ENCODE data around the gene SPRED3. TPM values are rescaled to one million over a fixed set of nuclear protein-coding genes. Genes with fewer than 3 reads are reported as not detected.
A peak's percentile ranks its signal among the peaks of the same experiment; 100 is the strongest.

SPRED3 gene
- total and polyA plus RNA-seq, 3 experiments from 2014 or later, result 0.33 to 0.66 TPM; not detected in 1

DNA sequence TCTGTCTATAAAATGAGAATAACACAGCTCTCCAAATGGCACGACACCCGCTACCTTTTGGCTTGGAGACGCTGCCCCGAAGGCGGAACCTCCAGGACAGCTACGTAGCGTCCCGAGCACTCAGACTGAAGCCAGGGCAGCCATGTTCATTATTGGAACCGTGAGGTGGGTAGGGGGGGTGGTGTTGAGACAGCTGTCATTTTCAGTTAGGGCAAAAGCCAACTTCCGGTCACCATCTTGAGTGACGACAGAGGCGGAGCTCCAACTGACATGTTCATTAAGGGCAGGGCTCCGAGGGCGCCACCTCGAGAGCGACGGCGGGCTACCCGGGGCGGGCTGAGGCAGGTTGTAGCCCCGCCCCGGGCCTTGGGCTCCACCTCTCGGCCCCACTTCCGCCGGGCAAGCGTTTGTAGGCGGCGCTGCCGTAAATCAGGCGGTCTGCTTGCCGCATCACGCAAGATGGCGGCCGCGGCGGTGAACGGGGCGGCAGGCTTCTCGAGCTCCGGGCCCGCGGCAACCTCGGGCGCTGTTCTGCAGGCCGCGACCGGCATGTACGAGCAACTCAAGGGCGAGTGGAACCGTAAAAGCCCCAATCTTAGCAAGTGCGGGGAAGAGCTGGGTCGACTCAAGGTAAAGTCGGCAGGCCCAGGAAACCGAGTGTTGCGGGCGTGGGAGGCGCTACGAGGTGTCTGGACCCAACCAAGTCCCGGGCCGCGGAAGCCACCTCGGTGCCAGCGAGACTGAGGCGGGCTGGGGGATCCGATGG lies 14.0 kb upstream of the SPRED3 start, which contains the start of gene PSMD8:
Gene PSMD8, plus strand, starts transcription at position 240 of the 766 bp plus-strand sequence. Its CDS starts 31 bp downstream, at position 271.
- ChIA-PET CTCF (interaction anchor here (0.7 to 3.7 kb wide), 18 partner anchors 14 to 555 kb away, joined by 3 to 37 read pairs (median 4); partner anchors contain the start of genes CATSPERG, FAM98C, GGN and KCNK6), POLR2A (interaction anchor here (0.5 to 1.7 kb wide), 20 partner anchors 9 to 961 kb away, joined by 3 to 25 read pairs (median 4); partner anchors contain the start of genes CATSPERG, FAM98C, GGN and GMFG)
- Histone ChIP-seq H3K4me1 (ENCODE audit: insufficient read depth, low read length) (peaks cover 21% of the 10 kb centered on the region), H3K36me3 (ENCODE audit: insufficient read depth, low read length) (peaks cover 23% of the 10 kb centered on the region), H3K9me3 (ENCODE audit: low read length) (no peaks in the 10 kb centered on the region), H3K4me3 (ENCODE audit: low read length) (peak within 1 kb of the TSS; percentile 89), H3K27ac (ENCODE audit: low read depth, low read length) (peak within 1 kb of the TSS; percentile 91), H3K27me3 (ENCODE audit: insufficient read depth, low read length, poor library complexity, severe bottlenecking) (no peaks in the 10 kb centered on the region)
- peaks cover 7 to 11% of the 10 kb centered on the region in 2 donors for H3K27me3 Mint-ChIP-seq
- peaks cover 29 to 32% (median 31%) of the 10 kb centered on the region in 3 donors for H3K4me1 Mint-ChIP-seq
- H3K4me3 Mint-ChIP-seq, result peak within 1 kb of the TSS; percentile 97 to 100 (median 98)
- H3K27ac Mint-ChIP-seq, result peak within 1 kb of the TSS; percentile 93 to 99 (median 98)
- peaks cover 2 to 31% (median 4%) of the 10 kb centered on the region in 3 donors for H3K36me3 Mint-ChIP-seq
- H3K9me3 Mint-ChIP-seq, result no peaks in the 10 kb centered on the region
- DNase-seq, result peak; percentile 97 to 99 (median 99)

DNA sequence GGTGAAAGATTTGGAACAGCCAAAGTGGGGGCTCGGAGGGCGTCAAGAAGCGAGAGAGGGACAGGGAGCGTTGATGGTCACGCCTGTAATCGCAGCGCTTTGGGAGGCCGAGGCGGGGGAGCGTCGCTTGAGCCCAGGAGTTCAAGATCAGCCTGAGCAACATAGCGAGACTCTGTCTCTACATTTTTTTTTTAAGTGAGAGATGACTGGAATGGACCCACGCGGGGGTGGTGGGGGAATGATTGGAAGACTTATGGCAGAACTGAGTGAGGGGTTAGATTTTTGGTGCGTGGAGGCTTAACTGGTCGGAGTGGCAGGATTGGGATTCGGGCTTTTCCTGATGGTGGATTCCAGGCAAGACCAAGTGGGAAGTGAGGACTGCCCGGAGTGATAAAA lies 13.4 kb upstream of the SPRED3 start:
- H3K9me3 Mint-ChIP-seq, result no peaks in the 10 kb centered on the region
- Histone ChIP-seq H3K36me3 (ENCODE audit: insufficient read depth, low read length) (peaks cover 27% of the 10 kb centered on the region), H3K27me3 (ENCODE audit: insufficient read depth, low read length, poor library complexity, severe bottlenecking) (no peaks in the 10 kb centered on the region), H3K9me3 (ENCODE audit: low read length) (no peaks in the 10 kb centered on the region), H3K4me3 (ENCODE audit: low read length) (peak overlapping the region; percentile 89), H3K27ac (ENCODE audit: low read depth, low read length) (peak overlapping the region; percentile 91), H3K4me1 (ENCODE audit: insufficient read depth, low read length) (peaks cover 21% of the 10 kb centered on the region)
- peaks cover 5 to 36% (median 6%) of the 10 kb centered on the region in 3 donors for H3K36me3 Mint-ChIP-seq
- peaks cover 4 to 8% of the 10 kb centered on the region in 2 donors for H3K27me3 Mint-ChIP-seq
- POLR2A ChIA-PET, result interaction anchor here (0.5 to 1.7 kb wide), 9 partner anchors 13 to 489 kb away, joined by 3 to 25 read pairs (median 9); partner anchors contain the start of genes CATSPERG, FAM98C, GGN and SIPA1L3
- peak overlapping the region; percentile 93 to 99 (median 98) for H3K27ac Mint-ChIP-seq
- H3K4me3 Mint-ChIP-seq, result peak overlapping the region; percentile 97 to 100 (median 98)
- peaks cover 29 to 33% (median 31%) of the 10 kb centered on the region in 3 donors for H3K4me1 Mint-ChIP-seq
- CTCF ChIA-PET, result interaction anchor here (1.4 to 3.7 kb wide), 6 partner anchors 13 to 131 kb away, joined by 4 to 37 read pairs (median 13); partner anchors contain the start of genes CATSPERG, FAM98C, GGN and KCNK6
- no peak for DNase-seq

DNA sequence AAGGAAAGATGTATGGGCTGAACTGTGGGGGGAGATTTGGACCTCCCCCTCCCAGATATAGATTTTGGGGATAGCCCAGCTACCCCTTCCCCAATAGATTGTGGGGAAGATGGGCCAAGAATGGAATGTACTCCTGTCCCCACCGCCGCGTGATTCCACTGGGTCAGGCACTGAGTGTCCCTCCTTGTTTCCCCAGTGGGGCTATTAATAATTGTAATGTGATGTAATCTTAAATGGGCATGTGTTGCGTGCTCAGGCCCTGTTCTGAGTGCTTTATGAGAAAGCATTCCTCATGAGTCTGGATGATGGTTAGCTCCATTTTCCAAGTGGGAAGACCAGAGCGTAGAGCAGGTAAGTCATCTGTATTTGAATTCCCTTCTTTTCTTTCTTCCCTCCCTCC lies 12.7 kb upstream of the SPRED3 start:
- peaks cover 6 to 43% (median 8%) of the 10 kb centered on the region in 3 donors for H3K36me3 Mint-ChIP-seq
- Histone ChIP-seq H3K27ac (ENCODE audit: low read depth, low read length) (peak overlapping the region; percentile 91), H3K36me3 (ENCODE audit: insufficient read depth, low read length) (peaks cover 32% of the 10 kb centered on the region), H3K4me1 (ENCODE audit: insufficient read depth, low read length) (peaks cover 21% of the 10 kb centered on the region), H3K4me3 (ENCODE audit: low read length) (peak overlapping the region; percentile 89), H3K9me3 (ENCODE audit: low read length) (no peaks in the 10 kb centered on the region), H3K27me3 (ENCODE audit: insufficient read depth, low read length, poor library complexity, severe bottlenecking) (no peaks in the 10 kb centered on the region)
- H3K9me3 Mint-ChIP-seq, result no peaks in the 10 kb centered on the region
- peak overlapping the region; percentile 97 to 100 (median 98) for H3K4me3 Mint-ChIP-seq
- CTCF ChIA-PET, result interaction anchor here (0.8 to 3.7 kb wide), 4 partner anchors 27 to 555 kb away, joined by 3 to 37 read pairs (median 21); partner anchors contain the start of genes CATSPERG, FAM98C, MRPS12 and SARS2
- H3K4me1 Mint-ChIP-seq, result peaks cover 29 to 33% (median 31%) of the 10 kb centered on the region in 3 donors
- H3K27ac Mint-ChIP-seq, result peak overlapping the region in 6 of 8 donors; percentile 38 to 98 (median 98)
- POLR2A ChIA-PET, result interaction anchor here (0.5 to 0.6 kb wide), 2 partner anchors 474 to 560 kb away, joined by 3 read pairs; no protein-coding TSS in a partner anchor
- DNase-seq, result no peak
- H3K27me3 Mint-ChIP-seq, result peaks cover 0 to 1% of the 10 kb centered on the region in 2 donors

DNA sequence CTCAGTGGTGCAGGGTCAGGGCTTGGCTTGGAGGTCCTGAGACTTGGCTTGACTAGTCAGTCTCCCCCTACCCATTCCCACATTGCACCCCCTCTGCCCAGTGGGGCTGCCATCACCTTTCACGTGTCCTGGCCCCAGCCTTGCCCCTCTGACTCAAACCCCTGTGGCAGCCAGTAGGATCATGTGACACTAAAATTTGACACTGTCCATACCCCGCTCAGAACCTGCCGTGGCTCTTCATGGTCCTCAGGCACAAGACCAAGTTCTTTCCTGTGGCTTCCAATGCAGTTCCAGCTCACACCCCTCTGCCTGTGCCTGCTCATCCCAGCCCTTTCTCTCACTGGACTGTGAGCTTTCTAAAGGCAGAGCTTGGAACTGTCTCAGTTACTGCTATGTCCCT lies 11.9 kb upstream of the SPRED3 start:
- Histone ChIP-seq H3K9me3 (ENCODE audit: low read length) (no peaks in the 10 kb centered on the region), H3K4me1 (ENCODE audit: insufficient read depth, low read length) (peaks cover 21% of the 10 kb centered on the region), H3K27me3 (ENCODE audit: insufficient read depth, low read length, poor library complexity, severe bottlenecking) (no peaks in the 10 kb centered on the region), H3K36me3 (ENCODE audit: insufficient read depth, low read length) (peaks cover 41% of the 10 kb centered on the region), H3K4me3 (ENCODE audit: low read length) (no peak overlapping the region), H3K27ac (ENCODE audit: low read depth, low read length) (no peak overlapping the region)
- ChIA-PET POLR2A (interaction anchor here (0.6 to 1.5 kb wide), 2 partner anchors 11 to 559 kb away, joined by 3 read pairs; partner anchors contain the start of gene GGN), CTCF (interaction anchor here (3.7 kb wide), 1 partner anchor 26 kb away, joined by 37 read pairs; the partner anchor contains the start of gene FAM98C)
- peak overlapping the region; percentile 69 to 100 (median 98) for H3K4me3 Mint-ChIP-seq
- no peak for DNase-seq
- peaks cover 8 to 51% (median 9%) of the 10 kb centered on the region in 3 donors for H3K36me3 Mint-ChIP-seq
- H3K4me1 Mint-ChIP-seq, result peaks cover 29 to 33% (median 31%) of the 10 kb centered on the region in 3 donors
- H3K27ac Mint-ChIP-seq, result peak overlapping the region in 2 of 8 donors; percentile 55 to 77
- no peaks in the 10 kb centered on the region for H3K27me3 Mint-ChIP-seq
- H3K9me3 Mint-ChIP-seq, result no peaks in the 10 kb centered on the region

DNA sequence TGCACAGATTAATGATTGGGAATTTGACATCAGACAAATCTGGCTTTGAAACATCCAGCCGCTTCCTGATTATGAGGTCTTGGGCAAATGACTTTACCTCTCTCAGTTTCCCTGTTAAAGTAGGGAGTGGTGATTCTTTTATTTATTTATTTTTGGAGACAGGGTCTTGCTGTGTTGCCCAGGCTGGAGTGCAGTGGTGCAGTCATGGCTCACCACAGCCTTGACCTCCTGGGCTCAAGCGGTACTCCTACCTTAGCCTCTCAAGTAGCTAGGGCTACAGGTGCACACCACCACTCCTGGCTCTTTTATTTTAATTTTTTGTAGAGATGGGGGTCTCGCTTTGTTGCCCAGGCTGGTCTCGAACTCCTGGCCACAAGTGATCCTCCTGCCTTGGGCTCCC lies 11.4 kb upstream of the SPRED3 start:
- peaks cover 13 to 56% (median 14%) of the 10 kb centered on the region in 3 donors for H3K36me3 Mint-ChIP-seq
- peak overlapping the region in 1 of 8 donors; percentile 54 for H3K27ac Mint-ChIP-seq
- peaks cover 45% of the 10 kb centered on the region for H3K36me3 ChIP-seq (ENCODE audit: insufficient read depth, low read length)
- ChIA-PET POLR2A (interaction anchor here (0.6 to 1.5 kb wide), 2 partner anchors 10 to 45 kb away, joined by 3 to 5 read pairs; partner anchors contain the start of gene GGN), CTCF (interaction anchor here (1.6 kb wide), 1 partner anchor 26 kb away, joined by 4 read pairs; the partner anchor contains the start of gene FAM98C)
- H3K9me3 ChIP-seq (ENCODE audit: low read length), result no peaks in the 10 kb centered on the region
- H3K4me1 Mint-ChIP-seq, result peaks cover 29 to 33% (median 31%) of the 10 kb centered on the region in 3 donors
- no peaks in the 10 kb centered on the region for H3K27me3 ChIP-seq (ENCODE audit: insufficient read depth, low read length, poor library complexity, severe bottlenecking)
- DNase-seq, result no peak
- peaks cover 21% of the 10 kb centered on the region for H3K4me1 ChIP-seq (ENCODE audit: insufficient read depth, low read length)
- no peaks in the 10 kb centered on the region for H3K27me3 Mint-ChIP-seq
- no peaks in the 10 kb centered on the region for H3K9me3 Mint-ChIP-seq
- no peak overlapping the region for H3K27ac ChIP-seq (ENCODE audit: low read depth, low read length)
- no peak overlapping the region for H3K4me3 ChIP-seq (ENCODE audit: low read length)
- H3K4me3 Mint-ChIP-seq, result peak overlapping the region in 3 of 7 donors; percentile 66 to 100 (median 79)

DNA sequence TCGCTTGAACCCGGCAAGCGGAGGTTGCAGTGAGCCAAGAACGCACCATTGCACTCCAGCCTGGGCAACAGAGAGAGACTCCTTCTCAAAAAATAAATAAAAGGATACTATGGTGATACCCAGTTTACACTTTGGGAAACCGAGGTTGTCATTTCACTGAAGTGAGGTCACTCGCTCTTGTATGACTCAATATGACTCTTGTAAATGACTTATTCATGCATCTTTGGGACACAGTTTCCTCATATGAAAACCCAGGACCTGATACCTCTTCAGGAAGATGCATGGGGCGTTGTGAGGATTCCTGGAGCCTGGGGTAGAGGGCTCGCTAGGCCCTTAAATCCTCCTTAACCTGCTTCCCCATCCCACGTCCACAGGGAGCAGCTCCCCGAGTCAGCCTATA lies 9.6 kb upstream of the SPRED3 start:
- Mint-ChIP-seq H3K27ac (no peak overlapping the region), H3K9me3 (no peaks in the 10 kb centered on the region), H3K27me3 (no peaks in the 10 kb centered on the region), H3K4me3 (peak overlapping the region in 1 of 7 donors; percentile 44), H3K4me1 (peaks cover 29 to 33% (median 31%) of the 10 kb centered on the region in 3 donors), H3K36me3 (peaks cover 19 to 74% (median 25%) of the 10 kb centered on the region in 3 donors)
- CTCF ChIA-PET, result interaction anchor here (1.6 kb wide), 1 partner anchor 24 kb away, joined by 4 read pairs; the partner anchor contains the start of gene FAM98C
- Histone ChIP-seq H3K4me3 (ENCODE audit: low read length) (no peak overlapping the region), H3K27me3 (ENCODE audit: insufficient read depth, low read length, poor library complexity, severe bottlenecking) (no peaks in the 10 kb centered on the region), H3K4me1 (ENCODE audit: insufficient read depth, low read length) (peaks cover 21% of the 10 kb centered on the region), H3K36me3 (ENCODE audit: insufficient read depth, low read length) (peaks cover 55% of the 10 kb centered on the region), H3K27ac (ENCODE audit: low read depth, low read length) (no peak overlapping the region), H3K9me3 (ENCODE audit: low read length) (no peaks in the 10 kb centered on the region)
- POLR2A ChIA-PET, result interaction anchor here (0.6 kb wide), 1 partner anchor 165 kb away, joined by 5 read pairs; no protein-coding TSS in a partner anchor
- DNase-seq, result no peak

DNA sequence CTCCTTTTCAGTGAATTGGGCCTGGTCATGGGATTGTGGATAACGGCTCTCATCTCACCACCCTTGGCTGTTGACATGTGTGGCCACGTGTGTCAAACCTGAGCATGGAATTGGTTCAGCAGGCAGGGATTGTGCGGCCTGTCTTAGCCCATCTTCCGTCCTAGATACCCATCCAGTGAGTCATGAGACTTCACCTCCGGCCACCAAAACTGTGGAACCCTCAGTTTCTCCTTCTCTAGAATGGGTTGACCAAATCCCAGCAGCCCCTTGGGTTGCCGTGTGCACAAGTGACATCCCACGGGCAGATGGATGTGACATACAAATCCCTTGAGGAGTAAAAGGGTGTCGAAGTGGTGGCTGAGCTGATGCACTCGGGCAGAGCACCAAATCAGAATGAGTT lies 7.4 kb upstream of the SPRED3 start:
- peaks cover 17 to 69% (median 25%) of the 10 kb centered on the region in 3 donors for H3K36me3 Mint-ChIP-seq
- POLR2A ChIA-PET, result interaction anchor here (0.6 kb wide), 1 partner anchor 460 kb away, joined by 3 read pairs; no protein-coding TSS in a partner anchor
- Histone ChIP-seq H3K4me1 (ENCODE audit: insufficient read depth, low read length) (peaks cover 10% of the 10 kb centered on the region), H3K9me3 (ENCODE audit: low read length) (no peaks in the 10 kb centered on the region), H3K27ac (ENCODE audit: low read depth, low read length) (no peak overlapping the region), H3K36me3 (ENCODE audit: insufficient read depth, low read length) (peaks cover 52% of the 10 kb centered on the region), H3K4me3 (ENCODE audit: low read length) (no peak overlapping the region), H3K27me3 (ENCODE audit: insufficient read depth, low read length, poor library complexity, severe bottlenecking) (no peaks in the 10 kb centered on the region)
- no peak overlapping the region for H3K27ac Mint-ChIP-seq
- no peak for DNase-seq
- H3K27me3 Mint-ChIP-seq, result no peaks in the 10 kb centered on the region
- H3K4me3 Mint-ChIP-seq, result no peak overlapping the region
- H3K9me3 Mint-ChIP-seq, result no peaks in the 10 kb centered on the region
- H3K4me1 Mint-ChIP-seq, result peaks cover 8 to 16% (median 11%) of the 10 kb centered on the region in 3 donors
- CTCF ChIA-PET, result interaction anchor here (0.7 to 1.6 kb wide), 2 partner anchors 22 to 45 kb away, joined by 3 to 4 read pairs; partner anchors contain the start of genes CATSPERG and FAM98C
